Type B pancreatic cell (in vitro differentiated cells): ENCODE results near the gene NEURL1B. TPM values are rescaled to one million over a fixed set of nuclear protein-coding genes. Genes with fewer than 3 reads are reported as not detected.

ENCODE experiments used
- DNase-seq: peaks from one replicate; pipeline ENCODE4 v3.0.0; 2021; ENCODE audit warnings: mixed read lengths; ENCODE audit not compliant: unreplicated experiment; ENCODE audit errors: extremely low spot score
- H3K27ac Mint-ChIP-seq: 2 replicates; pipeline ENCODE4 v1.8.0; 2021; ENCODE audit warnings: mild to moderate bottlenecking, mixed read lengths
- H3K27me3 Mint-ChIP-seq: 2 replicates; pipeline ENCODE4 v1.8.0; 2021; ENCODE audit warnings: mixed read lengths
- H3K36me3 Mint-ChIP-seq: 2 replicates; pipeline ENCODE4 v1.8.0; 2021; ENCODE audit warnings: mixed read lengths
- H3K4me1 Mint-ChIP-seq: one replicate; pipeline ENCODE4 v1.8.0; 2021; ENCODE audit warnings: mixed read lengths; ENCODE audit not compliant: unreplicated experiment
- H3K4me3 Mint-ChIP-seq: 2 replicates; pipeline ENCODE4 v1.8.0; 2021; ENCODE audit warnings: mild to moderate bottlenecking, mixed read lengths
- H3K9me3 Mint-ChIP-seq: 2 replicates; pipeline ENCODE4 v1.8.0; 2021; ENCODE audit warnings: mixed read lengths
- total RNA-seq: library from RNA; stranded (reverse); gene quantifications from 2 replicates; pipeline ENCODE4 v1.2.1, GENCODE V29; 2021; ENCODE audit warnings: low replicate concordance
- TF ChIP-seq, protein P1 (sequence below): fragments of 200-600 bp; sonication (generic); conservative IDR thresholded peaks from 2 replicates; pipeline ENCODE4 v1.5.0; 2021; ENCODE audit warnings: antibody characterized with exemption, mild to moderate bottlenecking

Gene NEURL1B
- total RNA-seq, 1 donor from 2014 or later: 7.6 TPM

DNA sequence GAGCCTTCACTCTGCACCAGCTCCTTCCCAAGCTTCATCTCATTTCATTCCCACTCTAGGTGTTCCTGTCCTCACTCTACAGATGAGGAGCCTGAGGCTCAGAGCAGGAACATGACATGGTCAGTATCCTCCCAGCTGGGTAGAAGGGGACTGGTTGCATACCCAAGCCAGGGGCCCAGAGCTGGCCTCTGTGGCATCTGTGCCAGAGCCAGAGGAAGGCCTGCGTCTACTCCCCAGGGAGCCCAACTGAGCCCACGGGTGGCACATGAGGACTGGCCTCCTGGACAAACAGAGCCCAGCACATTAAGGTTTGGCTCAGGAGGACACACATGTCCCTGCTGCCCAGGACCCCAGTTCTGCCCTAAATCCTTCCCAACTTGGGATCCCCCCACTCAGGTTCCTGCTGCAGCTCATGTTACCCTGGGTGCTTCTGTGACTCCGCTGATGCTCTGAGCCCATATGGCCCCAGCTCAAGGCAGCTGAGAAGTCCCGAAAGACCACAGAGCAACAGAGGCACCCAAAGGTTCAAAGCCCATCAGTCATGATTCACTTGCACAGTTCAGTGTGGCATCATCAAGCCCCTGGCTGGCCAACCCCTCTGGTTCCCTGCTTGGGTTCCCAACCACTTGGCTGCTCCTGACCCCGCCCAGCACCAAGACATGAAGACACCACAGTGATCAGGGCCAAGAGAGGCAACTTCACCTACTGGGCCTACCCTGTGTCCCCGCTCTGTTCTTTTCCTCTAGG lies 8.5 kb upstream of the NEURL1B start:
- no peak overlapping the region for H3K27ac Mint-ChIP-seq
- no peaks in the 10 kb centered on the region for H3K36me3 Mint-ChIP-seq
- no peaks in the 10 kb centered on the region for H3K9me3 Mint-ChIP-seq
- TF ChIP-seq, protein P1, sequence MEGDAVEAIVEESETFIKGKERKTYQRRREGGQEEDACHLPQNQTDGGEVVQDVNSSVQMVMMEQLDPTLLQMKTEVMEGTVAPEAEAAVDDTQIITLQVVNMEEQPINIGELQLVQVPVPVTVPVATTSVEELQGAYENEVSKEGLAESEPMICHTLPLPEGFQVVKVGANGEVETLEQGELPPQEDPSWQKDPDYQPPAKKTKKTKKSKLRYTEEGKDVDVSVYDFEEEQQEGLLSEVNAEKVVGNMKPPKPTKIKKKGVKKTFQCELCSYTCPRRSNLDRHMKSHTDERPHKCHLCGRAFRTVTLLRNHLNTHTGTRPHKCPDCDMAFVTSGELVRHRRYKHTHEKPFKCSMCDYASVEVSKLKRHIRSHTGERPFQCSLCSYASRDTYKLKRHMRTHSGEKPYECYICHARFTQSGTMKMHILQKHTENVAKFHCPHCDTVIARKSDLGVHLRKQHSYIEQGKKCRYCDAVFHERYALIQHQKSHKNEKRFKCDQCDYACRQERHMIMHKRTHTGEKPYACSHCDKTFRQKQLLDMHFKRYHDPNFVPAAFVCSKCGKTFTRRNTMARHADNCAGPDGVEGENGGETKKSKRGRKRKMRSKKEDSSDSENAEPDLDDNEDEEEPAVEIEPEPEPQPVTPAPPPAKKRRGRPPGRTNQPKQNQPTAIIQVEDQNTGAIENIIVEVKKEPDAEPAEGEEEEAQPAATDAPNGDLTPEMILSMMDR: no peak
- no peak for DNase-seq
- no peak overlapping the region for H3K4me3 Mint-ChIP-seq
- H3K4me1 Mint-ChIP-seq: no peaks in the 10 kb centered on the region
- peaks cover 2% of the 10 kb centered on the region for H3K27me3 Mint-ChIP-seq

DNA sequence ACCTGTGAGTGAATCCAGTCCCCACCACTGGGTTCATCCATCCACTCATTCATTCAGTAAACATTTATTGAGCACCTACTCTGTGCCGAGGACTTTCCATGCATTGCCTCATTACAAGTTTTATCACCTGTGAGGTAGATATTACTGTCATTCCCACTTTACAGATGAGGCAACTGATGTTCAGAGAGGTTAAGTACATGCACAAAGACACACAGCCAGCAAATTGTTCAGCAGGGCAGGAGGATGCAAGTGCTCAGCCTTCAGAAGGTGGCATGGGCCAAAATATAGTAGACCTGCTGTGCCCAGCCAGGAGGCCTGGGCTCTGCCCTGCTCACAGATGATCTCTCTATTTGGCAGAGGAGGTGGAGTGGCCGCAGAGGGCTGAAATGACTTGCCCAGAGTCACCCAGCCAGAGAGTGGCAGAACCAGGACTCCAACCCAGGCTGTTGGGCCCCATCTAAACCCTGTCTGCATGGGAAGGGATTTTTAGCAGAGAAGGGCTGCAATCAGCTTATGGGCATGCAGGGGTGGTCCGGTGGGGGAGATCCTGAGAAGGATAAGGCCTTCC lies 7.6 kb upstream of the NEURL1B start:
- Mint-ChIP-seq H3K36me3 (no peaks in the 10 kb centered on the region), H3K9me3 (no peaks in the 10 kb centered on the region), H3K4me3 (no peak overlapping the region), H3K4me1 (no peaks in the 10 kb centered on the region), H3K27me3 (peaks cover 7% of the 10 kb centered on the region), H3K27ac (no peak overlapping the region)
- no peak for DNase-seq
- TF ChIP-seq, protein P1: no peak

DNA sequence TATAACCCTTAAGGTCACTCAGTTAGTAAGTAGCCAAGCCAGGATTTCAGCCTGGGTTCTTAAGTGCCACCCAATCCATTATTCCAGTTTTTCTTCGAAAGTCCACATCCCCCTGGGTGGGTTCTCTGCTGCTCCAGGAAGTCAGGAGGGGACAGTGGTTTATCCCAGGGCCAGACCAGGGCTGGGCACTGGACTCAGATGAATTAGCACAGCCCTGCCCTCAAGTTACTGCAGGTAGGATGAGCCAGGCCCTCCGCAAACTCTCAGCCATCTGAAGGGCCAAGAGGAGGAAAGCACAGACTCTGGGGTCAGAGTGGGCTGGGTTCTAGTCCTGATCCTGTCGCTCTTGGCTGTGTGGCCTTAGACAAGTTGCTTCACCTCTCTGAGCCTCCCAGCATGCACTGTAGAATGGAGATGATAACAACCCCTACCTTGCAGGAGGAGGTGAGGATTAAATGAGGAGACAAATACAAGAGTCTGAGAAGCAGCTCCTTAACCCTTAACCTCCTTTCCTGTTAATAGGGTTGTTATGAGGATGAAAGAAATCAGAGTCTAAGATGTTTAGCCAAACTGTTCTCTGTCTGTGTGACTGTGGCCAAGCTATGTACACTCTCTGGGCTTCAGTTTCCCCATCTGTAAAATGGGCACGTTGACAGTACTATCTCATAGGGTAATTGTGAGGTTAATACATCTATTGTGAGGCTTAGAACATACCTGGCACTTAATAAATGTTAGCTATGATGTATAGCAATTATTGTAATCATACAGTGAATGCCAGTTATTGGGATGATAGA lies 6.8 kb upstream of the NEURL1B start:
- H3K4me1 Mint-ChIP-seq: no peaks in the 10 kb centered on the region
- H3K27me3 Mint-ChIP-seq: peaks cover 8% of the 10 kb centered on the region
- H3K27ac Mint-ChIP-seq: no peak overlapping the region
- H3K9me3 Mint-ChIP-seq: no peaks in the 10 kb centered on the region
- H3K36me3 Mint-ChIP-seq: no peaks in the 10 kb centered on the region
- no peak for DNase-seq
- TF ChIP-seq, protein P1: no peak
- H3K4me3 Mint-ChIP-seq: no peak overlapping the region

DNA sequence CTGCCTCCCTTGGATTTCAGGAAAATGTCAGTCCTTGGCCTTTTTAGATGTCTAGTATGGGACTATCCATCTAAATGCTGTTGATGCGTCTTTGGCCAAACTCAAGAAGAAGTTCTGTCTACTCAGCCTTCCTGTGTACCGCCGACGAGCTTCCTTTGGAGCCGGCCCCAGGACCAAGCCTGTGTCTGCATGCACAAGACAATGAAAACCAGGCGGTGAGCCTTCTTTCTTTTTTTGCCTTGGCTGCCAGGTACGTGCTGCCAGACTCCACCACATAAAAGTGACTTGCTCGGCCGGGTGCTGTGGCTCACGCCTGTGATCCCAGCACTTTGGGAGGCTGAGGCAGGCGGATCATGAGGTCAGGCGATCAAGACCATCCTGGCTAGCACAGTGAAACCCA lies 6.0 kb upstream of the NEURL1B start:
- Mint-ChIP-seq H3K36me3 (no peaks in the 10 kb centered on the region), H3K4me3 (no peak overlapping the region), H3K9me3 (no peaks in the 10 kb centered on the region), H3K27me3 (peaks cover 12% of the 10 kb centered on the region), H3K27ac (no peak overlapping the region), H3K4me1 (no peaks in the 10 kb centered on the region)
- DNase-seq: no peak
- TF ChIP-seq, protein P1: no peak

DNA sequence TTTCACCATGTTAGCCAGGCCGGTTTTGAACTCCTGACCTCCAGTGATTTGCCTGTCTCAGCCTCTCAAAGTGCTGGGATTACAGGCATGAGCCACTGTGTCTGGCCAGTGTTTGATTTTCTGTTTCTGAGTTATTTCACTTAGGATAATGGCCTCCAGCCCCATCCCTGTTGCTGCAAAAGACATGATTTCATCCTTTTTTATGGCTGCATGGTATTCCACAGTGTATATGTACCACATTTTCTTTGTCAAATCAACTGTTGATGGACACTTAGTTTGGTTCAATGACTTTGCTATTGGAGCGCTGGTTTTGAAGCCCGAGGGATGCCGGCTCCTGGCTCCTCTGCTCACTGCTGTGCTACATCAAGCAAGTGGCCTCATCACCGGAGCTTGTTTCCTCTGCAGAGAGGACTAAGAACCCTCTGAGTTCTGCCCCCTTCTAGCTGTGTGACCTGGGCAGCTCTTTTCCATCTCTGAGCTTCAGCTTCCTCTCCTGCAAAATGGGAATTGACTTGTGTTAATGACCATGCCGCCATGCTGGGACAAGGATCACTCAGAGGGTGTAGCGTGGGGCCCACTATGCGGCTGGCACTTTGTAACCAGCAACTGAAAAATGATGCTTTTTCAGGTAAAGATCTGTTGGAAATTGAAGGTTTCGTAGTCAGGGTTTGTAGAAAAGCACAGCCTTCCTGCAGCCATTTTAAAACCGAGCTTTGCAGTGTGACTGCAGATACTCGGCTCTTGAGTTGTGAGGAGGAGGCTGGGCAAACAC lies 4.6 kb upstream of the NEURL1B start:
- no peaks in the 10 kb centered on the region for H3K9me3 Mint-ChIP-seq
- no peak for DNase-seq
- no peak overlapping the region for H3K27ac Mint-ChIP-seq
- H3K27me3 Mint-ChIP-seq: peaks cover 17% of the 10 kb centered on the region
- TF ChIP-seq, protein P1: no peak
- no peak overlapping the region for H3K4me3 Mint-ChIP-seq
- no peaks in the 10 kb centered on the region for H3K36me3 Mint-ChIP-seq
- peaks cover 5% of the 10 kb centered on the region for H3K4me1 Mint-ChIP-seq
